22Rv1 (cell line): ENCODE results near the gene COL25A1.

ENCODE experiments used
- H3K27ac ChIP-seq: fragments of 450-650 bp; 2 replicates; pipeline ENCODE4 v1.5.1; 2017
- CTCF ChIP-seq: fragments of 450-650 bp; IDR thresholded peaks from 2 replicates; pipeline ENCODE4 v1.5.1; 2017; ENCODE audit warnings: mild to moderate bottlenecking
- ZFX ChIP-seq: fragments of 450-650 bp; IDR thresholded peaks from 2 replicates; pipeline ENCODE4 v1.6.1; 2017; ENCODE audit warnings: antibody characterized with exemption, borderline replicate concordance

The COL25A1 gene

GRCh38 chr4:109291707-109292238, 10.7 kb downstream of the COL25A1 start:
- H3K27ac ChIP-seq: no peak overlapping the region
- TF ChIP-seq CTCF: no peak
- TF ChIP-seq ZFX: no peak

GRCh38 chr4:109290918-109291317, 11.5 kb downstream of the COL25A1 start:
- no peak overlapping the region for H3K27ac ChIP-seq
- TF ChIP-seq CTCF: no peak
- TF ChIP-seq ZFX: no peak

- TF ChIP-seq CTCF (no peak), ZFX (no peak)
- H3K27ac ChIP-seq: no peak overlapping the region
Measured at GRCh38 chr4:109278594-109279031, 23.8 kb downstream of the COL25A1 start.

- TF ChIP-seq ZFX (no peak), CTCF (no peak)
- no peak overlapping the region for H3K27ac ChIP-seq
Measured at GRCh38 chr4:109276482-109277095, 25.9 kb downstream of the COL25A1 start.

GRCh38 chr4:109275066-109275745, 27.3 kb downstream of the COL25A1 start:
- H3K27ac ChIP-seq: no peak overlapping the region
- TF ChIP-seq ZFX (no peak), CTCF (no peak)

- TF ChIP-seq CTCF (no peak), ZFX (no peak)
- H3K27ac ChIP-seq: no peak overlapping the region
Measured at GRCh38 chr4:109266891-109267290, 35.6 kb downstream of the COL25A1 start.

GRCh38 chr4:109266236-109266635, 36.2 kb downstream of the COL25A1 start:
- TF ChIP-seq ZFX: no peak
- TF ChIP-seq CTCF: no peak
- H3K27ac ChIP-seq: no peak overlapping the region
